Measurements from ENCODE around the gene CENPO. TPM values are rescaled to one million over a fixed set of nuclear protein-coding genes. Genes with fewer than 3 reads are reported as not detected.

CENPO gene
- polyA plus RNA-seq, 3 donors from 2014 or later: 1.2 to 5.6 (median 4.2) TPM

DNA sequence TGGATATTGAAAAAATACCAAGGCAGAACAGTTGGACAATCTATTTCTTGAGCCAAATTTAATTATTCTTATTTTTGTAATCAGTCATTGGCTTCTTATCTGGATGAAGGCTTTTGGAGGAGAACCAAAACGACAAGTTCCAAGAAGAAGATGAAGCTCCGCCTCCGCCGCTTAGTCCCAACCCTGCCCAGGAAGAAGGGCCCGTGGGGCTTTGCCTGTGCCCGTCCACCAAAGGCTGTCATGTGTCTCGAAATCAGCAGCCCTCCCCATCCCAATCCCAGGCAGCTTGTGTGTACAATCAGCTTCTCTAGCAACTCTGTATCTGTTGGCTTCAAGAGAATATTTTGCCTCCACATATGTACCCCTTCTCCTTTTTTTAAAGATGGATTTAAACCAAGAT, 24.6 kb upstream of the CENPO start:
- Mint-ChIP-seq H3K4me3 (no peak overlapping the region), H3K36me3 (peaks cover 26 to 59% (median 34%) of the 10 kb centered on the region in 3 donors), H3K9me3 (no peaks in the 10 kb centered on the region), H3K27ac (peak overlapping the region in 2 of 6 donors; percentile 30 to 34), H3K4me1 (peaks cover 16 to 51% of the 10 kb centered on the region in 2 donors), H3K27me3 (ENCODE audit: low read depth in 3 of 3) (peaks cover 6 to 14% (median 11%) of the 10 kb centered on the region in 3 donors)
- DNase-seq: no peak

DNA sequence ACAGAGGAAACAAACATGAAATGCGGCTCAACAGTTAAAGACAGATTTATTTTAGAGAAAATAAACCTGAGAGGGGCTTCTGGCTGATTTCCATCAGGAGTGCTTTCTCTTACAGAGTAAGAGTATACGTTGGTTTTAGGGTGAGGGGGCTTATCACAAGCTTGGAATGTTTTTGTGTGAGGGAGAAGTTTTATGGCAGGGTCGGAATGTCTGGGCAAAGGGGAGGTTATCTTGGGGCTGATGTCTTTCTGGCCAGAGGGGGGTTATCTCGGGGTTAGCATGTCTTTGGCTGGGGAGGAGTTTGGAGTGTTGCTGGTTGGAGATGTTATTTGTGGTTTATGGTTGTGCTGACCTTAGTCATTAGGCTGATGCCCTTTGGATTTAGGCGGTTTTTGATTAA, 22.2 kb upstream of the CENPO start:
- H3K9me3 Mint-ChIP-seq: no peaks in the 10 kb centered on the region
- no peak for DNase-seq
- peaks cover 16 to 44% (median 21%) of the 10 kb centered on the region in 3 donors for H3K36me3 Mint-ChIP-seq
- peaks cover 4 to 15% (median 13%) of the 10 kb centered on the region in 3 donors for H3K27me3 Mint-ChIP-seq (ENCODE audit: low read depth in 3 of 3)
- no peak overlapping the region for H3K4me3 Mint-ChIP-seq
- peak overlapping the region; percentile 18 to 63 (median 42) for H3K27ac Mint-ChIP-seq
- H3K4me1 Mint-ChIP-seq: peaks cover 12 to 36% of the 10 kb centered on the region in 2 donors

DNA sequence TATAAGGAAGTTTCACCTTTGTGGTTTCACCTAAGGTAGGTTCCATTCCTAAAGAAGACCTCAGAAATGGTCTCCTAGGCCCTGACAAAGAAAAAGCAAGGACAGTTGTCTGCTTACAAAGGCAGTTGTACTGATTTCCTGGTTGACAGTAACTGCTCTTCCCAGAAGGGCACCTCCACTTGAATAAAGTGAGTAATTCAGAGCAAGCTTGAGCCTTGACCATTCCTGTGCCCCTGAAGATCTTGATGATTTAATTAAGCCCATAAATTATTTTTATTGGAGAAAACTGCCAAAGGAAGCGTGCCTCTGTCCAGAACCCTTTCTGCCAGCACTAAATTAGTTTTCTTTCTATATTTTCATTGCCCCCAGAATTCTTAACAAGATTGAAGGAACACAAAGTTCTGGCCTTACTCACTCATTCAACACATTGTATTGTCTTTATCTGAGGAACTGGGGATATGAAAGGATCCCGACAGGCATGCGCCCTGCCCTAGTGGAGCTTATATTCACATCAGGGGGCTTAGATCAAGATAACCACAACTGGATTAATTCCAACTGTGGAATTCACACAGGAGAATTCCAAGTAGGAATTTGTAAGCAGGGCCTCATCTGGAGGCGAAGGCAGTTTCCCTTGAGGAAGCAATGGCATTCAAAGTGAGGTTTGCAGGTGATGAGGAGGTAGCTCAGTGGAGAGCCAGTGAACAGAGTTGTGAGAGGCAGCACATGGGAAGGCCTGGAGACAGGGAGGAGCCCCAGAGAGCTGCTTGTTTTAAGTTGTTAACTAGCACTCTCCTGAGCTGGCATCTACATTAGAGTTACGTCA, 21.2 kb upstream of the CENPO start:
- H3K36me3 Mint-ChIP-seq: peaks cover 16 to 36% (median 16%) of the 10 kb centered on the region in 3 donors
- peaks cover 5 to 30% of the 10 kb centered on the region in 2 donors for H3K4me1 Mint-ChIP-seq
- no peaks in the 10 kb centered on the region for H3K9me3 Mint-ChIP-seq
- H3K27ac Mint-ChIP-seq: peak overlapping the region in 4 of 6 donors; percentile 21 to 66 (median 62)
- no peak for DNase-seq
- peaks cover 4 to 17% (median 12%) of the 10 kb centered on the region in 3 donors for H3K27me3 Mint-ChIP-seq (ENCODE audit: low read depth in 3 of 3)
- no peak overlapping the region for H3K4me3 Mint-ChIP-seq

DNA sequence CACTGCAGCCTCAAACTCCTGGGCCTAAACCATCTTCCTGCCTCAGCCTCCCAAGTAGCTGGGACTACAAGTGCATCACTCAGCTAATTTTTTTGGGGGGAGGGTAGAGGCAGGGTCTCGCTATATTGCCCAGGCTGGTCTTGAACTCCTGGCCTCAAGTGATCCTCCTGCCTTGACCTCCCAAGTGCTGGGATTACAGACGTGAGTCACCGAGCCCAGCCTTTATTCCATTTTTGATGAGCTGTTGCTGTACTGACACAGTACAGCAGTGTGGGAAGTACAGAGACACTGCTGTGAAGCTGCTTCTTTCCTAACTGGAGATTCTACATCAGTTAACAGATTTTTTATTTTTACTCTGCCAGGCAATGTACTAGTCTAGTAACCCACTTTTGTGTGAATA, 18.9 kb upstream of the CENPO start:
- no peak for DNase-seq
- Mint-ChIP-seq H3K4me3 (no peak overlapping the region), H3K27ac (peak overlapping the region in 1 of 6 donors; percentile 45), H3K4me1 (peaks cover 5 to 19% of the 10 kb centered on the region in 2 donors), H3K27me3 (ENCODE audit: low read depth in 3 of 3) (peaks cover 4 to 18% (median 12%) of the 10 kb centered on the region in 3 donors), H3K36me3 (peaks cover 8 to 17% (median 12%) of the 10 kb centered on the region in 3 donors), H3K9me3 (no peaks in the 10 kb centered on the region)

DNA sequence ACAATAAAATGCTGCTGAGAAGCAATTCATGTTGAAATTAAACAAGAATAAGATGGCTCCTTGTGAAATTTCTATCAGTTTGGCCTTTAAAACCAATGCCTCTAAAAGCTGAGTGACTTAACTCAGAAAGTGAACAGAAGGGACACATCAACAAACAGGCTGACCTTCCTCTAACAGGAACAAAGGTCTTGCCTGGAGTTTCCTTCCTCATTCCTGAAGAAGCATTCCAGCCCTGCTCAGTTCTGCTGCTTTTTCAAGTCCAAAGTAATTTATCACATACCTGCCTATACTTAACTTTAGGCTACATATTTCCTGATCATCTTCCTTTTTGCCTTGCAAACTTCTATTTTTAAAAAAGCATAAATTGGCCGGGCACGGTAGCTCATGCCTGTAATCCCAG, 14.1 kb upstream of the CENPO start:
- no peak for DNase-seq
- Mint-ChIP-seq H3K36me3 (no peaks in the 10 kb centered on the region), H3K4me3 (no peak overlapping the region), H3K4me1 (peaks cover 2 to 4% of the 10 kb centered on the region in 2 donors), H3K27ac (no peak overlapping the region), H3K9me3 (no peaks in the 10 kb centered on the region), H3K27me3 (ENCODE audit: low read depth in 3 of 3) (peaks cover 0 to 6% (median 0%) of the 10 kb centered on the region in 3 donors)

DNA sequence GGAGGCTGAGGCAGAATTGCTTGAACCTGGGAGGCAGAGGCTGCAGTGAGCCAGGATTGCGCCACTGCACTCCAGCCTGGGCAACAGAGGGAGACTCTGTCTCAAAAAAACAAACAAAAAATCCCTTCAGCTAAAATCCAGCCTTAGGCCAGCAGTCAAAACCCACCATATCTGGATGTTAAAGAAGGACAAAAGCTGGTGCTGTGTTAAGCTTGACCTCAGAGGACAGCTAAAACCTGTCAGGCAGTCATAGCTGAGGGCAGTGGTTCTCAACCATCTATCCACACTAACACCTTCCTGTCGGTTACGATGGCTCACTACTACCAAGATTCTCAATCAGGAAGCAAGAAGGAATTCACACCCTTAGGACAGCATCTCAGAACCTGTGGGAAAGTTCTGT, 9.6 kb upstream of the CENPO start:
- H3K9me3 Mint-ChIP-seq: no peaks in the 10 kb centered on the region
- H3K27me3 Mint-ChIP-seq (ENCODE audit: low read depth in 3 of 3): peaks cover 0 to 2% (median 0%) of the 10 kb centered on the region in 3 donors
- no peak overlapping the region for H3K4me3 Mint-ChIP-seq
- no peaks in the 10 kb centered on the region for H3K4me1 Mint-ChIP-seq
- DNase-seq: no peak
- H3K27ac Mint-ChIP-seq: no peak overlapping the region
- peaks cover 0 to under 1% (median 0%) of the 10 kb centered on the region in 3 donors for H3K36me3 Mint-ChIP-seq

DNA sequence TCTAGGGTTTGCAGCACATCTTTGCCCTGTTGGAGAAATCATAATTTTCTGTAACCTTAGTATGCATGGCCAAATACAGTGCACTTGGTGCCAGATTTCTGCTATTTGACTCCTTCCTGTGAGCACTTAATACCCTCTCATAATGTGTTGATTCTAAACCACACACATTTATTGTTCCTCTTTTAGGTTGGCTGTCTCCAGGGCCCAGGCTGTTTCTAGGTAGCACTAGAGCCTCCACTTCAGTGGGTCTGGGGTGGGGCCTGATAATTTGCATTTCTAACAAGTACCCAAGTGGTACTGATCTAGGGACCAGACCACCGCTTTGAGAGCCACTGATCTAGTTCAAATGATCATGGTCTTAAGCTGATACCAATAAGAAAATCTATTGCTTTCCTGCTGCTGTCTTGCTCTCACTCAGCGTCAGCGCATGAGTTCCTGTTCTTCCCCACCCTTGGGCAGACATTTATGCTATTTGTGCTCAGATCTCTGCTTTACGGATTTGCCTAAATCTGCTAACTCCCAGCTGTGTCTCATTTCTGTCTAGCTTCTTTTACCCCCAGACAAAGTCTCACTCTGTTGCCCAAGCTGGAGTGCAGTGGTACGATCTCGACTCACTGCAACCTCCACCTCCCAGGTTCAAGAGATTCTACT, 7.4 kb upstream of the CENPO start:
- H3K27ac Mint-ChIP-seq: no peak overlapping the region
- no peaks in the 10 kb centered on the region for H3K4me1 Mint-ChIP-seq
- H3K27me3 Mint-ChIP-seq (ENCODE audit: low read depth in 3 of 3): peaks cover 0 to 2% (median 0%) of the 10 kb centered on the region in 3 donors
- no peak for DNase-seq
- H3K4me3 Mint-ChIP-seq: no peak overlapping the region
- H3K9me3 Mint-ChIP-seq: no peaks in the 10 kb centered on the region
- H3K36me3 Mint-ChIP-seq: peaks cover 6 to 11% (median 7%) of the 10 kb centered on the region in 3 donors

DNA sequence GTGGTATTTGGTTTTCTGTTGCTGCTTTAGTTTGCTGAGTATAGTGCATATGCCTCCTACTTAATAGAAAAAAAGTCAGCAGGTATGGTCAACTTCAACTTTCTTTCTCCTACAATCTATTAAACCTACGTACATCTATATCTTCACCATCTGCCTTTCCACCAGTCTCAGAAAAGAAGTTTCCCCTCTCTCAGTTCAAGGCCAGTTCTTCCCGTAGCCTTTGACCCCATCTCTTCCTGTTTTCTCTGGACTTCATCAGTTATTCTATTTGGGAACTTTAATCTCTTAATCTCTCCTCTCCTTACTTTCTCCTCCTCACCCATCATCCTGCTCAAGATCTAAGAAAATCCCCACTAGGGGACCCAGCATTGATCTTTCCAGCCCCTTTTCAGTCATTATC, 5.7 kb upstream of the CENPO start:
- no peak for DNase-seq
- H3K27me3 Mint-ChIP-seq (ENCODE audit: low read depth in 3 of 3): peaks cover 0 to 4% (median 0%) of the 10 kb centered on the region in 3 donors
- H3K4me3 Mint-ChIP-seq: no peak overlapping the region
- peaks cover 4 to 5% of the 10 kb centered on the region in 2 donors for H3K4me1 Mint-ChIP-seq
- peak overlapping the region in 1 of 6 donors; percentile 17 for H3K27ac Mint-ChIP-seq
- no peaks in the 10 kb centered on the region for H3K9me3 Mint-ChIP-seq
- H3K36me3 Mint-ChIP-seq: peaks cover 6 to 11% (median 7%) of the 10 kb centered on the region in 3 donors

DNA sequence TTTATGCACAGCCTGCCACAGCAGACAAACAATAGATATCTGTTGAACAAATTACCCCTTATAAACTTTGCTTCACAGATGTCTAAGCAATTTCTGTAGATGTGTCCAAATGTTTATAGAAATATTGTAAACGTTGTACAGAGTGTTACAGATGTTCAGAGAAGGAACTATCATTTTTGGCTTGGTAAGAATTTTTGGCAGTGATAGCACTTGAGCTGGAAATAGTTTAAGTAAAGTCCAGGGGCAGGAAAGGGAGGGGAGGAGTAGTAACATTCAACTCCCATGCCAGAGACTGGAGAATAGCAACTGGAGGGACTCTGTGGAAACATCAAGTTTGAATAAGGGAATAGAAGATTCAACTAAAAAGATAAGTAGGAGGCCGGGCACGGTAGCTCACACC, 4.4 kb upstream of the CENPO start:
- no peak overlapping the region for H3K4me3 Mint-ChIP-seq
- H3K36me3 Mint-ChIP-seq: peaks cover 6 to 11% (median 7%) of the 10 kb centered on the region in 3 donors
- no peak for DNase-seq
- peaks cover 14 to 16% of the 10 kb centered on the region in 2 donors for H3K4me1 Mint-ChIP-seq
- H3K9me3 Mint-ChIP-seq: no peaks in the 10 kb centered on the region
- H3K27ac Mint-ChIP-seq: no peak overlapping the region
- H3K27me3 Mint-ChIP-seq (ENCODE audit: low read depth in 3 of 3): peaks cover 6 to 16% (median 7%) of the 10 kb centered on the region in 3 donors

DNA sequence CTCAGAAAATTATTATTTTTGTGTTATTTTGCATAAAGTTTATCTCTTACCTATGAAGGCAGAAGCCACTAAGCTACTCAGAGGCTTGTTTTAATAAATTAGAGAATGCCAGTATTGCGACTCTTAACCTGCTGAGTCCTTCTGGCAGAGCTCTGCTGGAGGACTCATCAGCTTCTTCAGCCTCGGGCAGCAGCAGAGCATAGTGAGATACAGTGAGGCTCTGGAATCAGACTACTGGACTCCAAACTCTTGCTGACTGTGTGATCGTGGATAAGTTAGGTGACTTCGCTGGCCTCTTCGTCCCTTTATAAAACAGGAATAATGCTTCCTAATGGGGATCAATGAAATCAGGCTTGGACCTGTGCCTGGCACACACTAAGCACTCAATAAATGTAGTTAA, 1.8 kb upstream of the CENPO start:
- Mint-ChIP-seq H3K36me3 (peaks cover 6 to 11% (median 7%) of the 10 kb centered on the region in 3 donors), H3K9me3 (no peaks in the 10 kb centered on the region), H3K4me3 (peak overlapping the region in 1 of 5 donors; percentile 33), H3K4me1 (peaks cover 22 to 31% of the 10 kb centered on the region in 2 donors), H3K27ac (no peak overlapping the region), H3K27me3 (ENCODE audit: low read depth in 3 of 3) (peaks cover 6 to 18% (median 7%) of the 10 kb centered on the region in 3 donors)
- no peak for DNase-seq

DNA sequence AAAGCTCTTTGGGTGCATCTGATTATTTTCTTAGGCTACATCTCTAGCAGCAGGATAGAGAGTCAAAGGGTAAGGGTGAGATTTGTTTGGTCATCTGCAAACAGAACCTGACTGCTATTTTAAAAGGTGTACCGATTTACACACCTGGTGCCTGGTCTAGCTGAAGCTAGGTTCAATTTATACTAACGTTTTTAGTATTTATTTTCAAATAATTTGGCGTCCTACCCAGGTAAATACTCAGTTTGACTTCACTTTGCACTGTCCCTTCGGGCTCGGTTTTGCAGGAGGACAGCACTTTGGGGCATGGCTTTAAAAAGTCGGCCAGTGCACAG, 717 bp upstream of the CENPO start:
- DNase-seq: no peak
- Mint-ChIP-seq H3K4me1 (peaks cover 22 to 31% of the 10 kb centered on the region in 2 donors), H3K4me3 (peak overlapping the region; percentile 96 to 99 (median 98)), H3K36me3 (peaks cover 6 to 11% (median 7%) of the 10 kb centered on the region in 3 donors), H3K27me3 (ENCODE audit: low read depth in 3 of 3) (peaks cover 6 to 18% (median 7%) of the 10 kb centered on the region in 3 donors), H3K9me3 (no peaks in the 10 kb centered on the region), H3K27ac (peak overlapping the region; percentile 97 to 99 (median 98))

DNA sequence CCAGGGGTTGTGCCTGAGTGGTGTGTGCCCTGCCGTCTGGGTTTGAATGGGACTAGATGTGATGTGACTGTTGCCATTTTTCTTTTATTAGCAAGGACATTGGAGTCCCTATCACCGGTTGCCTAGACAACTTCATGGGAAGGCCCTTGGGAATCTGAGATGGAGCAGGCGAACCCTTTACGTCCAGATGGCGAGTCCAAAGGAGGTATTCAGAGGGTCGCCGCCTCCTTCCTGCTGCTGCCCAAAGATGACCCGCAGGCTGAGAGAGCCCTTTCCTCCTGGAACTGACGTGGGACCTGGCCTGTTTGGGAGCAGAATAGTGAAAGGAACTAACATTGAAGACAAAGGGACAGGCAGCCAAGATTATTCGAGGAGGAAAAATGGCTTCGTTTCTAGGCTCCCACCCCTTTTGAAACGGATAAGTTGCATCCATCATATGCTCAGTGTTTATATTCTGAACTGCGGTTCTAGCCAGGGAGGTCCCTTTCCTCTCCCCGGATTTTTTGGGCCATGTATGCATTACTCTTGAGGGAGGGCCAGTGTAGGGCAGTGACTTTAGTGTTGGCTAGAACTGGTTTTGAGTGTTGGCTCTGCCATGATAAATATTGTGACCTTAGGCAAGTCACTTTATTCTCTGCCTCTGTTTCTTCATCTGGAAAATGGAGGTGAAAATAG, 673 bp downstream of the CENPO start:
- no peak for DNase-seq
- peaks cover 0 to 1% (median 0%) of the 10 kb centered on the region in 6 donors for H3K9me3 Mint-ChIP-seq
- peaks cover 25 to 41% of the 10 kb centered on the region in 2 donors for H3K4me1 Mint-ChIP-seq
- peak overlapping the region; percentile 96 to 99 (median 98) for H3K4me3 Mint-ChIP-seq
- H3K36me3 Mint-ChIP-seq: peaks cover 7 to 10% (median 8%) of the 10 kb centered on the region in 3 donors
- peak overlapping the region; percentile 97 to 99 (median 98) for H3K27ac Mint-ChIP-seq
- H3K27me3 Mint-ChIP-seq (ENCODE audit: low read depth in 3 of 3): peaks cover 6 to 18% (median 7%) of the 10 kb centered on the region in 3 donors

DNA sequence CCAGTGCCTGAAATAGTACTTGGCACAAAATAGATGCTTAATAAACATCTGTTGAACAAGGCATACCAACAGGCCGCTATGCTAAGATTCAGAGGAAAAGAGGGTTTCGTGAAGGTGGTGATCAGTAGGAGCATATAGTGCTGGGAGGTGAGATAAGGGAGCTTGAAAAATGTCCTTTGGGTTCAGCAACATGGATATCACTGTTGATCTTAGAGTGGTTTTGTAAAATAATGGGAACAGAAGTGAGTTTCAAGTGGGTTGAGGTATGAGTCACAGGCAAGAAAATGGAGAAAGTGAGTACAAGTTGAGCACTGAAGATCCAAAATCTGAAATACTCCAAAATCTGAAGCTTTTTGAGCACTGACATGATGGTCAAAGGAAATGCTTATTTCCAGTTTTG, 4.4 kb downstream of the CENPO start:
- Mint-ChIP-seq H3K27ac (peak overlapping the region in 3 of 6 donors; percentile 31 to 36 (median 32)), H3K4me1 (peaks cover 24 to 35% of the 10 kb centered on the region in 2 donors), H3K27me3 (ENCODE audit: low read depth in 3 of 3) (peaks cover 5 to 14% (median 7%) of the 10 kb centered on the region in 3 donors), H3K4me3 (no peak overlapping the region), H3K36me3 (peaks cover 0 to 22% (median 20%) of the 10 kb centered on the region in 3 donors), H3K9me3 (peaks cover 0 to 1% (median 0%) of the 10 kb centered on the region in 6 donors)
- DNase-seq: no peak
